Measurements from ENCODE around the gene GRK6.

The GRK6 gene

DNA sequence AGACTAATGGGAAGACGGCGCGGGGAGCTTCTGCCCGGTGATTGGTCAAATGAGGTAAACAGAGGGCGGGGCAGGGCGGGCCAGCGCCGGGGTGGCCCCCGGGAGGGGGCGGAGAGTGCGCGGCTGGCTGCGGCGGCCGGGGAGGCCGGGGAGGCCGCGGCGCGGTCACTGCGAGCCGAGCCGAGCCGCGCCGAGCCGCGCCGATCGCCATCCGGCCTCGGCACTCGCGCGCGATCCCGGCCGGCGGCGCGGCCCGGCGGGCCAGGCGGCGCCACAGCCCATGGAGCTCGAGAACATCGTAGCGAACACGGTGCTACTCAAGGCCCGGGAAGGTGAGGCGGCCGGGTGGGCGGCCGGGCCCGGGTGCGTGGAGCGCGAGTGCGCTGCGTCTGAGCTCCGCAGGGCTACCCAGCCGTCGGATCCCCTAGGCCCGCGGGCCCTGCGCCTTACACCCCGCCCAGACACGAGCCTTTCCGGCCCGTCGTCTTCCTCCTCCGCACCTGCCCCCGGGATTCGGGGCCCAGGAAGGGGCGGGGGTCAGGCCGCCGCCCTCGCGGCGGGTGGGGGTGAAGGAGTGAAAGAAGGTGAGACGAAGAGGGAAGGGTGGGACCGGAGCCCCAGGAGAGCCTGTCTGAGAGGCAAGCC is at the start of gene GRK6:
Gene GRK6, plus strand, starts transcription at position 111 of the 645 bp plus-strand sequence. Its CDS starts 170 bp downstream, at position 281.
- peak; percentile 46 for DNase-seq (ENCODE audit: low read depth, low spot score)

DNA sequence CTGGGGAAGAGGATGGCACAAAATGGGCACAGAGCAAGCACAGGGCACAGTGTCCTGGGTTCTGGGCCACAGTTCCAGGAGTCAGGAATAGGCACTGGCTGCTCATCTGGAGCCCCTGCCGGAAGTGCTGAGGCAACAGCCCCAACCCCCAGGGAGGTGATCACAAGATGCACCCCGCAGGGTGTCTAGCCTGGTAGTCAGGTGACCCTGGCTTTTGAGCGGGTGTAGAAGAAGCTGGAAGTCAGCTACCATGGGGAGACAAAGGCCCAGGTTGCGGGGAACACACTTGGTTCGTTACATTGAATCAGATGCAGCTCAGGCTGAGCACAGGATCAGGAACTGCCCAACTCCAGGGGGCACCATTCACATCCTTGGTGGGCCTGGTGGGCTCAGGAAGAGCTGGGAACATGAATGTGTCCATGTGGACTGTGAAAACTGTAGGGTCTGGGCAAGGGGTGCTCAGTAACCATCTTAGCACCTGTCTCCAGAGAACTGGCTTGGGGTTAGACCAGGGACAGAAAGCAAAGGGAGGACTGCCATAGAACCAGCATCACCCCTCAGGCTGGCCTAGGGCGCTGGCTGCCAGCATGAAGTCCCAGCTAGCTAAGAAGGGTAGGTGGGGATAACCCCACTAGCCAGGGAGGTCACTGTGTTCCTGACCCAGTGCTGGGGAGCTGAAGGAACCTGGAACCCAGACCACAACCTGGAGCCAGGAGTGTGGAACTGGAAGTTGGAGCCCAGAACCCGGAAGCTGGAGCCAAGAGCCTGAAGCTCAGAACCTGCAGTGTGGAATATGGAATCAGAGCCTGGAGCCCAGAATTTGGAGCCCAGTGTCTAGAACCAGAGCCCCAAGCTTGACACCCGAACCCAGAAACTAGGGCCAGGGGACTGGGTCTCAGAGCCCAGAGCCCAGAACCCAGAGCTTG is 48.4 kb upstream of the GRK6 start:
- DNase-seq (ENCODE audit: low read depth, low spot score): no peak

DNA sequence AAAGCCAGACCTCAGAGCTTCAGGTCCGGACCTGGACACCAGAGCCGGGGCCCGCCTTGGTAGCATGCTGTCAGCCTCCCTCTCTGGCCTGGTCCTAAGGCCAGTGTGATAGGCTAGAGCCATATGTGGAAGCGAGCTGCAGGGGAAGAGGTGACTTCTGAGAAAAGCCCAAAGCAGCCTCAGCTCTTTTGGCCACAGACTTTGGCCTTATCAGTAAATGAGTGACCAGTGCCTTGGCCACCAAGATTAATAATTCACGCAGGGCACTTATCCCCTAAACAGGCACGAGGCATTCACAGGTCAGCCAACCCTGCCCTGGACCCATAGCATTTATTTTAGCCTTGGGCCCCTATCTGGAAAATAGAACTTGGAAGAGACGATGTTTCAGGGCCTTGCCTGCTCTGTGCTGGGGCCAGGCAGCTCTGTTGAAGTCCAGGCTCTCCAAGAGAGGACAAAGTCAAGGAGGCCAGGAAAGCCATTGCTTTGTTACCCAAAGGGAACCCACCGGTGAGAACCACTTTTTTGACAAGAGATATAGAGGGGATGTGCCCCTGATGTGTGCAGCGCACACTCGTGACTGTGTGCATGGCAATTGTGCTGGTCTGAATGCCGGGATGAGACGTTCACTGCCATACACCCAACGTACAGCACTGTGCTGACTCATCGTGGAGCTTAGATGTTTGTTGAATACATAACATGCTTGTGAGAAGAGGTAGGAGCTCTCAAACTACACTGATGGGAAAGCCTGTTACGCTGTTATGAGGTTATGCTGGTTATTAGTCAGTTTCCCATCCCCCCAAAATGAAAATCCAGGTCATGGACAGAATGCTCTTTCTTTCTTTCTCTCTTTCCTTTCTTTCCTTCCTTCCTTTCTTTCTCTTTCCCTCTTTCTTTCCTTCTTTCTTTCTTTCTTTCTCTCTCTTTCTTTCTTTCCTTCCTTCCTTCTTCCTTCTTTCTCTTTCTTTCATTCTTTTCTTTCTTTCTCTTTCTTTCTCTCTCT is 47.3 kb upstream of the GRK6 start:
- no peak for DNase-seq (ENCODE audit: low read depth, low spot score)

DNA sequence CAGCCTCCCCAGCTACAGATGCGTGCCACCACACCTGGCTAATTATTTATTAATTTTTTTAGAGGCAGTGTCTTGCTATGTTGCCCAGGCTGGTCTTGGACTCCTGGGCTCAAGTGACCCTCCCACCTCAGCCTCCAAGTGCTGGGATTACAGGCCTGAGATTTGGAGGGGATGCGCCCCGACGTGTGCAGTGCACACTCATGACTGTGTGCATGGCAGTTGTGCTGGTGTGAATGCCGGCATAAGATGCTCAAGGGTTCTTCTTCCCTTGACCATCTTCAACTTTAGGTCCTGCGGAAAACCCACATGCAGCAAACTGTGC is 45.7 kb upstream of the GRK6 start:
- DNase-seq (ENCODE audit: low read depth, low spot score): no peak

DNA sequence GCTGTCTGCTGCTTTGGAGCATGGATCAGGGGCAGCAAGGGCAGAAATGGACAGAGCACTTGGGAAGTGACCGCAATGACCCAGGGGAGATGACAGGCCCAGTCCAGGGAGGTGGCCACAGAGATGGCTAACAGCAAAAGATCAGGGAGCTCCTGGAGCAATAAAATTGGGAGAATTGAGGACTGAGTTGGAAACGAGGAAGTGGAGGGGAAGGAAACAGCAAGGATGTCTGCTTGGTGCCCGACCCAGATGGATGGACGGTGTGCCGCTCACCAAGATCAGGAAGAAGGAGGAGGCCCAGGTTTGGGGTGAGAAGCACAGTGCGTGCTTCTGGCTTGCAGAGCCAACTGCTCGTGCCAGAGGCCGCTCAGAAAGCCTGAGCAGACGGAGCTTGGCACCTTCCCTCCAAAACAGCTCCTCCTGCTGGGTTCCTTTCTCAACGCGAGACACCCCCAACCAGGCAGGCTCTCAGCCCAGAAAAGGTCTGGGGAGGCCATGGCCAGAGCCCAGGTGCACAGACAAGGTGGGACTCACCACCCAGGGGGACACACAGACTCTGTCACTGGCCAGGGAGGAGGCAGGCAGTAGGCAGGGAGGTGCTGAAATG is 44.0 kb upstream of the GRK6 start:
- DNase-seq (ENCODE audit: low read depth, low spot score): peak; percentile 48

DNA sequence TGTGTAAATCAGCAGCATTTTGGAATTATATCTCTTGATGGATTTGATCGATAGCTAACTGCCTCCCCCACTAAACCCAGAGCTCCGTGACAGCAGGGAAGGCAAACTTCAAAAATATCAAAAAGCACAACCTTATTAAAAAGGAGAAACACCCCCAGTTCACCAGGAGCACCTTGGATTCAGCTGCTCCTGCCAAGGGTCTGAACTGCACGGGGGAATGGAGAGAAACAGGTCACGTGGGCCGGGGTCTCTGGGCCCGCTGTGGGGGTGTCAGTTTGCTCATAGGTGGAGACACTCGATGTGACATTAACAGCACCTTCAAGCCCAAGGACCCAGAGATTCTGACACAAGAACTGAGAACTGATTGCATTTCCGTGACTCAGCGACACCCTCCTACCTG is 43.3 kb upstream of the GRK6 start:
- no peak for DNase-seq (ENCODE audit: low read depth, low spot score)

DNA sequence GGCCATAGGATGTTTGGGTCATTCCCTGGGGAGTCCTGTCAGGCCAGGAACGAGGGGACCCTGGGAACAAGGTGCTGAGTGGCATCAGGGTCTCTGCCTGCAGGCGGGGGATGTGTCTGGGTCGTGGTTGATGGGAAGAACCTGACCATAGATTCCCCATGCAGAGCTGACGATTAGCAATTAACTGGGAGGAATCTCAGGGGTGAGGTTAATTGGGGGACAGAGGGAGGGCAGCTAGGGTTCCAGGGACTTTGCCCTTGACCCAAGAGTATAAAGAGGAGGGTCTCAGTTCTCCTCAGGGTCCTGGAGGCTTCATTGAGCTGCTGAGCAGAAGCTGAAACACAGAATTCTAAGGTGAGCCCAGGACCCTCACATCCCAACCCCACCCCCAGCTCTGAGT is 42.3 kb upstream of the GRK6 start, which contains the start of gene SLC34A1:
Gene SLC34A1, plus strand, starts transcription at position 301 of the 400 bp plus-strand sequence. CDS start 1,308 bp downstream, outside the sequence.
- DNase-seq (ENCODE audit: low read depth, low spot score): no peak

DNA sequence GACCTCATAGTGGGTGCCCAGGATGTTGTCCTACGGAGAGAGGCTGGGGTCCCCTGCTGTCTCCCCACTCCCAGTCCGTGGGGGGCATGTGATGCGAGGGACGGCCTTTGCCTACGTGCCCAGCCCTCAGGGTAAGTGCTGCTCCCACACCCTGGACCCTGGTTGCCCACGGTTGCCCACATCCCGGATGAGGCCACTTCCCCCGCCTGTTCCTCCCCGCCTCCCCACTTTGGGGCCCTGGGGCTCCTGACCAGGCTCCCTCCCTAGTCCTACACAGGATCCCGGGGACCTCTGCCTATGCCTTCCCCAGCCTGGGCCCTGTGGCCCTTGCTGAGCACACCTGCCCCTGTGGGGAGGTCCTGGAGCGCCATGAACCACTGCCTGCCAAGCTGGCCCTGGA is 40.8 kb upstream of the GRK6 start:
- DNase-seq (ENCODE audit: low read depth, low spot score): no peak

DNA sequence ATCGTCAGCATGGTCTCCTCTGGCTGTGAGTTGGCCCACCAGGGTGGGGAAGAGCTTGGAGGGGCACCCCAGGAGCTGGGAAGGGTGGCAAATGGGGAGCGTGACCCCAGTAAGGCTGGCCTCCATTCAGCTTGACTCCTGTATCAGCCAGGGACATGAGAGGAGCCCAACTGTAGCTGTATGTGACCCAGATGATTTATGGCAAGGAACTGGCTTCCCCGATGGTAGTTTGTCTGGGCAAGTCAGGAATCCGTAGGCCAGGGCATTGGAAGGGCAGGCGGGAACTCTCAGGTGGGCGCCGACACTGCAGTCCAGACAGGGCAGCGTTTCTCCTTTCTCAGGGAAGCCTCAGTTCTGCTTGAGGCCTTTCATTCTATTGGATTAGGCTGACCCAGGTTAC is 39.9 kb upstream of the GRK6 start:
- DNase-seq (ENCODE audit: low read depth, low spot score): no peak

DNA sequence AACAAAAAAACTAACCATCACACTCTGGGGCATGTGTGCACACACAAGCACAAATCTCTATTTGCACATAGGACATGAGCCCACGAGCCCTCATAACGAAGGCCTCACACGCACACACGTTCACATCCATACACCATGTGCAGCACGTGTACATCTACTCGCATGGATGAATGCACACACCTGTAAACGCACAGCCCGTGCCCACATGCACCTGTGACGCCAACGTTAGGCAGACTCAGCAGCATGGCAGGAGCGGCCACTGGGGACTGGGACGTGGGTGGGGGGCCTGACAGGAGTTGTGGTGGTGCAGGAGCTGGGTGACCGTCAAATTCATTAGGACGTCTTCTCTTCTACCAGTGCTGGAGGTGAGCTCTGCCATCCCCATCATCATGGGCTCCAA is 39.1 kb upstream of the GRK6 start:
- DNase-seq (ENCODE audit: low read depth, low spot score): no peak

DNA sequence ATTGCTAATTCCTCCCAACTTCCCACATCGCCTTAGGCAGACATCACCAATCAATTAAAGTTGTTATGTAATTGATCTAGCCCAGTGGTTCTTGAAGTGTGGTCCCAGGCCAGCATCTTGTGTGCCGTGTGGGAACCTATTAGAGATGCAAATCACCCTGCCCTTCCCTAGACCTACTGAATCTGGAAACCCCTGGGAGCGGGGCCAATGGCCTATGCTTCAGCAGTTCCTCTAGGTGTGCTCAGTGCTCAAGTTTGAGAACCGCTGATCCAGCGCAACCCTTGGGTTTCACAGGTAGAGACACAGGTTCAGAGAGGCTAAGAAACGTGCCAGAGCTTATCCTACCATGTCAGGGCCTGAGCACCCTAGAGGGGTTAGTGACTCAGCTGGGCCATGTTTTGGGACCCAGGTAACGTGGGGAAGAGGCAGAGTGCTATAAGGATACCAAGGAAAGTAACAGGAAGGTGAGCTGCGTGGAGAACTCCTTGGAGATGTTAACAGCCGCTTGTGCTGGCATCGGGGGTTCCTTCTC is 37.9 kb upstream of the GRK6 start:
- DNase-seq (ENCODE audit: low read depth, low spot score): no peak

DNA sequence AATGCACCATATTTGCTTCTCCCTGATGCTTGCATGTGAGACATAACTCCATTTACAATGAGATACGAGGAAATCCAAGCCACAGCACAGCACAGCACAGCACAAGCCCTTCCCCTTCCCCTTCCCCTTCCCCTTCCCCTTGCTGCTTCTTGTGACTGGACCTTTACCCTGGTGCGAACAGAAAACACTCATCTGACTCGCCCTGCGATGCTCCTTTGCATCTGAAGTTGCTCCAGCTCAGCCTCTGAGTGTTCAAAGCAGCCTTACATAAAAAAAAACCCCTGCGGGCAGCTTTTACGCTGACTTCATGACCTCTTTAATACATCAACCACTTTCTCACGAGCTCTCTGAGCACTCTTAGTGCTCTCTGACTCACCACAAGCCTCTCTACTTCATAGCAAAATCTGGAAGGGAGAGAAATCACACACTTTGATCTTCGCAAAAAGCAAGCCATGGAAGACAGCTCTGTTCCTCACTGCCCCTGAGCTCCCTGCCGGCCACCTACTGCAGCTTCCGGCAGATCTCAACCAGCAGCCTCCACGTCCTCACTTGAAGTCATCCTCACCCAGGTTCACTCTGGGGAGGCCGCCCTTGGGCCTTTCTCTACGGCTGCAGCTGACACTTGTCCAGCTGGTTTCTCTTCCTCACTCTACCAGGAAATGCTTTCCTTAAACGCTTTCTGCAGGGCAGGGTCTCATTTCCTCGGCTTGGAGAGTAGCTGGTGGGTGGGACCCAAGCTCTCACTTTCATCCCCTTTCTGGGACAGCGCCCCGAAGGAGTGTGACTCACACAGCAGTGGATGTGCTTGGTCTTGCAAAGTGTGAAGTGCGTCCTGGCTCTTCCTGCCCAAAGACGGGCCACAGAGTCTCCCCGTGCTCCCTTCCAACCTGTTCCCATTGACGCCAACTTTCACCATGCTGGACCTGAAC is 37.0 kb upstream of the GRK6 start:
- DNase-seq (ENCODE audit: low read depth, low spot score): peak; percentile 87

DNA sequence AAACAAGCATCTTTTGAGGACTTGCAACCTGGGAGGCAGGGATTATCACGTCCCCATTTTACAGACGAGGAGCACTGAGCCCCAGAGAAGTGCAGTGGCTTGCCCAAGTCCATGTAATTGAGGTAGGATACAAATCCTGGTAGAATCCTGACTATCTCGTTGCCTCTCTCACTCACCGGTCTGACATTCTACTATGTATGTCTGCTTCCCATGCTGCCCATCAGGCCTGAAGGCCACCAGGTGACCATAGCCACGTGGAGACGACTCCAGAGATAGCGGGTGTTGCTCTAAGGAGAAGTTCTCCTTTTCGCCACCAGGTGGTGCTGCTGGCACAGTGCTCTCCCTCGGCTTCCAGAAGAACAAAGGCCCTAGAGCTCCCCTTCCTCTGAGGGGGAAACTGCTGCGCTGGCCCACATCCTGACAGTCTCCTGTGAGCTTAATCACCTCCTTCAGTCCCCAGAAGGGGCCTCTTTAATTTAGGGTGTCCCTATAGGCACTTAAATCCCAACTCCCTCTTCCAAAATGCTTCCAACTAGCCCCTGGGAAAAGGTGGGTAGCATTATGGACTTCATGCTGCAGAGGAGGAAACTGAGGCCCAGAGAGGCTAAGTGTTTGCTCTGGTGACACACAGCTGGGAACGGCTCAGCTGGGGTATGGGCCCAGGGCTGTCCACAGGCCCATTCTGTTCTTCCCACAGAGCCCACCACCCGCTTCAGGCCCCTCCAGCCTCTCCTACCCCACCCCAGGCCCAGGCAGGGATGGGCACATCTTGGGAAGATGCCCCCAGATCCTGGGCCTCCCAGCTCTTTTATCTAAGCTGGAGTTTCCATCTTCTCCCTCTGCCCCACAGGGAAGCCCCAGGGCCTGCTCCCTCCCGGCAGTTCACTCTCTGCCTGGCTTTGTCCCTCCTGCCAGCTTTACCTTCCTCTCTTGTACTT is 35.8 kb upstream of the GRK6 start:
- DNase-seq (ENCODE audit: low read depth, low spot score): peak; percentile 97

DNA sequence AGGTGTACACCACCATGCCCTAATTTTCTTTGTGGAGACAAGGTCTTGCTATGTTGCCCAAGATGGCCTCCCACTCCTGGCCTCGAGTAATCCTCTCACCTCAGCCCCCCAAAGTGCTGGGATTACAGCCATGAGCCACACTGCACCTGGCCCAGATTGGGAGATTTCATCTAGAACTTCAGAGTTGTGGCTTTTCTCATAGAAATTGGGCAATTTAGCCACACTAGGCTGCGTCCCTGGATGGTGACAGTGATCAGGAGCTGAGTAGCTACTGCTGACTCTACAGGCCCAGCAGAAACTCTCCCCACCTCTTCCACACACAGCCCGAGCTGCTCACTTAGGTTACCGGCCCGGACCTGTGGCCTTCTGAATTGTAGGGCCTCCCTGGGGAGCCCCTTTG is 33.7 kb upstream of the GRK6 start:
- DNase-seq (ENCODE audit: low read depth, low spot score): no peak

DNA sequence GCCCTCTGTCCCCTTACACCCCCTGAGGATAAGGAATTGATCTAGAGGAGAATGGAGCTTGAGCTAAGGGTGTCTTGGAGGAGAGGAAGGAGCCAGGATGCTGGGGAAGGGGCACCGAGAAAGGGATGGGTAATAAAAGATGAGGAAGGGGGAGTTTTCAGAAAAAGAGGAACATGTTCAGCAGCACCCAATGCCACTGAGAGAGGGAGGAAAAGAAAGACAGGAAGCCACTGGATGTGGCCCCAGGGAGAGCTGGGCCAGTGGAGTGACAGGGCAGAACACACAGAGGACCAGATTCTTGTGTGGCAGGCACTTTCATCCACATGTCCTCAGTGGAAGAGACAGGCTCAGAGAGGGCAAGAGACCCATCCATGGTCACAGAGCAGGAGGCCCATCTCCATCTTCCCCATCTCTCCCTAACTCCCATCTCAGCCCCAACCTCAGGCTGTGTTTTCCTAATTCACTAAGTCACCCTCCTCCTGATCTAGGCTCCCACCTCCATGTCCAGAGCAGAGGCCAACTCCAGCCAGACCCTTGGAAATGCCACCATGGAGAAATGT is 33.2 kb upstream of the GRK6 start:
- no peak for DNase-seq (ENCODE audit: low read depth, low spot score)

DNA sequence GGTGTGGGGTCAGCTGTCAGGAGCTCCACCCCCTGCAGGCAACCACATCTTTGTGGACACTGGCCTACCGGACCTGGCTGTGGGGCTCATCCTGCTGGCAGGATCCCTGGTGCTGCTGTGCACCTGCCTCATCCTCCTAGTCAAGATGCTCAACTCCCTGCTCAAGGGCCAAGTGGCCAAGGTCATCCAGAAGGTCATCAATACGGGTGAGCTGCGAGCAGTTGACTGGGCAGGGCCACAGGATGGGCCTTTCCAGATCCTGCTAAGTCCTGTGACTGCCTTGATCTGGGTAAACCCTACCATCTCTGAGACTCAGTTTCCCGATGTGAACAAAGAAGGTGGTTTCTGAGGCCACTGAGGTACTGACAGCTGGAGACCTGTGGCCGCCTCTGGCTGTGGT is 32.5 kb upstream of the GRK6 start:
- no peak for DNase-seq (ENCODE audit: low read depth, low spot score)

DNA sequence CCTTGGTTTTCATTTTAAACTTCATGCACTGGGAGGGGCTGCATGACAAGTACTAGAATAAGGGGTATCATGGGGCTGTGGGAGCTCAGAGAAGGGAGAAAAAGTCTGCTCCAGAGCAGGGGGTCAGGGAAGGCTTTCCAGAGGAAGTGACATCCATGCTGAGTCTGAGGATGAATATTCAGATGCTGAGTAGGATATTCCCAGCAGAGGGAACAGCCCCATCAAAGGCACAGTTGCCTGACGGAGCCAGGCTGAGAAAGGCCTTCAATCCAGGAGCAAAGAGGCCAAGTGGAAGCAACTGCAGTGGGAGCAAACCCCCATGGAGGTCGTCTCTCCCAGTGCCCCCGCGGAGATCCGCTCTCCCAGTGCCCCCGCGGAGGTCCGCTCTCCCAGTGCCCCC is 30.4 kb upstream of the GRK6 start:
- DNase-seq (ENCODE audit: low read depth, low spot score): no peak

DNA sequence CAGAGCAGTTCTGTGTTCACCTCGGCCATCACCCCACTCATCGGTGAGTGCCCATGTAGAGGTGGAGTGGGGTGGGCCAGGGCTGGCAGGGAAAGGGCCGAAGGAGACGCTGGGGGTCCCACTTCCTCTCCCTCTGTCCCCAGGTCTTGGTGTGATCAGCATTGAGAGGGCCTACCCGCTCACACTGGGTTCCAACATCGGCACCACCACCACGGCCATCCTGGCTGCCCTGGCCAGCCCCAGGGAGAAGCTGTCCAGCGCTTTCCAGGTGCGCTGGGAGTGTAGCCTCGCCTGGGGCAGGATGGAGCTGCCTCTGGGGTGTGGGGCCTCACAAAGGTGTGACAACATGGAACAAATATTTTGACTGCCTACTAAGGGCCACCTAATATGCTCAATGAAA is 29.7 kb upstream of the GRK6 start:
- DNase-seq (ENCODE audit: low read depth, low spot score): no peak

Measured in ELF-1 (cell line).